Vagina (tissue), 2 donors: ENCODE measurements around the gene P2RY12. TPM values are rescaled to one million over a fixed set of nuclear protein-coding genes. Genes with fewer than 3 reads are reported as not detected.

ENCODE experiments used
- DNase-seq, 2 donors: peaks; one replicate each; pipeline ENCODE4 v3.0.0-alpha.2; 2017; ENCODE audit errors: extremely low spot score in 2 of 2
- H3K27ac ChIP-seq: fragments of 200-600 bp; sonication (generic); one replicate; pipeline ENCODE4 v1.5.1; 2019
- H3K27me3 ChIP-seq: fragments of 200-600 bp; sonication (generic); one replicate; pipeline ENCODE4 v1.5.1; 2019
- H3K36me3 ChIP-seq, 2 donors: fragments of 200-600 bp; sonication (generic); one replicate each; pipeline ENCODE4 v1.5.1; 2017 to 2019
- H3K4me1 ChIP-seq: fragments of 200-600 bp; sonication (generic); one replicate; pipeline ENCODE4 v1.5.1; 2019
- H3K4me3 ChIP-seq, 2 donors: fragments of 200-600 bp; sonication (generic); 1 replicate in 1 of 2; 2 replicates in 1 of 2; pipeline ENCODE4 v1.5.1; 2016 to 2019
- H3K9me3 ChIP-seq: fragments of 200-600 bp; sonication (generic); one replicate; pipeline ENCODE4 v1.5.1; 2019
- POLR2A ChIP-seq, 2 donors: fragments of 450-650 bp; IDR thresholded peaks; one replicate each; pipeline ENCODE4 v1.6.1; 2017; ENCODE audit warnings: antibody characterized with exemption in 2 of 2, mild to moderate bottlenecking in 2 of 2, moderate library complexity in 2 of 2
- POLR2AphosphoS5 ChIP-seq, 2 donors: sonication (generic); formaldehyde crosslinking; IDR thresholded peaks; one replicate each; pipeline ENCODE4 v1.9.0; 2017; ENCODE audit warnings: antibody characterized with exemption in 2 of 2, mild to moderate bottlenecking in 2 of 2, low read depth in 1 of 2; ENCODE audit not compliant: insufficient read depth in 1 of 2
- intact Hi-C: fragments of 100-400 bp; cut with DNase I; formaldehyde crosslinking; loops from one replicate; pipeline ENCODE4 v1.15.1; 2023
- total RNA-seq: library from RNA; depleted of rRNA; stranded (reverse); fragments of >200 nt; gene quantifications from one replicate; pipeline ENCODE4 v1.2.3, GENCODE V29; 2016
- TF ChIP-seq, protein P1 (sequence below), 3 experiments: fragments of 450-650 bp in 2 of 3; fragments of 200-600 bp in 1 of 3; sonication (generic) in 1 of 3; IDR thresholded peaks; one replicate each; pipeline ENCODE4 v1.5.1; 2017 to 2019; ENCODE audit warnings: antibody characterized with exemption in 3 of 3, mild to moderate bottlenecking in 2 of 3, moderate library complexity in 2 of 3

The P2RY12 gene
- total RNA-seq, 1 donor from 2014 or later, result 1.2 TPM

DNA sequence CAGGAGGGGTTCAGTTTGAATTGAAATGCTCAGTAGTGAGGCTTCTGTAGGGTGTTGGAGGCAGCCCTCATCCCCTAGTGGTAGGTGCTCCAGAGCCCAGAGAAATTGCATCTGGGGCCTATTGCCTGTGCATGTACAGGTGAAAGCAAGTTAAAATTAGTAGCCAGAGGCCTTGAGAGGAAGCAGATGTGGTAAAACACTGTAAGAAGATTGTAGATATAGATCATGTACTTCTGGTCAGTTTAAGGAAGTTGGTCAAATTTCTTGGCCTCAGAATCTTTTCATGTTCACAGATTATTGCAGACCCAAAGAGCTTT is 41.7 kb upstream of the P2RY12 start:
- TF ChIP-seq, protein P1, sequence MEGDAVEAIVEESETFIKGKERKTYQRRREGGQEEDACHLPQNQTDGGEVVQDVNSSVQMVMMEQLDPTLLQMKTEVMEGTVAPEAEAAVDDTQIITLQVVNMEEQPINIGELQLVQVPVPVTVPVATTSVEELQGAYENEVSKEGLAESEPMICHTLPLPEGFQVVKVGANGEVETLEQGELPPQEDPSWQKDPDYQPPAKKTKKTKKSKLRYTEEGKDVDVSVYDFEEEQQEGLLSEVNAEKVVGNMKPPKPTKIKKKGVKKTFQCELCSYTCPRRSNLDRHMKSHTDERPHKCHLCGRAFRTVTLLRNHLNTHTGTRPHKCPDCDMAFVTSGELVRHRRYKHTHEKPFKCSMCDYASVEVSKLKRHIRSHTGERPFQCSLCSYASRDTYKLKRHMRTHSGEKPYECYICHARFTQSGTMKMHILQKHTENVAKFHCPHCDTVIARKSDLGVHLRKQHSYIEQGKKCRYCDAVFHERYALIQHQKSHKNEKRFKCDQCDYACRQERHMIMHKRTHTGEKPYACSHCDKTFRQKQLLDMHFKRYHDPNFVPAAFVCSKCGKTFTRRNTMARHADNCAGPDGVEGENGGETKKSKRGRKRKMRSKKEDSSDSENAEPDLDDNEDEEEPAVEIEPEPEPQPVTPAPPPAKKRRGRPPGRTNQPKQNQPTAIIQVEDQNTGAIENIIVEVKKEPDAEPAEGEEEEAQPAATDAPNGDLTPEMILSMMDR (IDR thresholded peaks at IDR 0.05), result no peak
- TF ChIP-seq POLR2A (IDR thresholded peaks at IDR 0.05) (no peak), POLR2AphosphoS5 (IDR thresholded peaks at IDR 0.05; ENCODE audit: insufficient read depth in 1 of 2, low read depth in 1 of 2) (no peak)
- DNase-seq, result no peak
- Histone ChIP-seq H3K27me3 (no peaks in the 10 kb centered on the region), H3K36me3 (no peaks in the 10 kb centered on the region), H3K9me3 (no peaks in the 10 kb centered on the region), H3K4me3 (no peak overlapping the region), H3K4me1 (no peaks in the 10 kb centered on the region), H3K27ac (no peak overlapping the region)
- intact Hi-C loops, result no loop called here

DNA sequence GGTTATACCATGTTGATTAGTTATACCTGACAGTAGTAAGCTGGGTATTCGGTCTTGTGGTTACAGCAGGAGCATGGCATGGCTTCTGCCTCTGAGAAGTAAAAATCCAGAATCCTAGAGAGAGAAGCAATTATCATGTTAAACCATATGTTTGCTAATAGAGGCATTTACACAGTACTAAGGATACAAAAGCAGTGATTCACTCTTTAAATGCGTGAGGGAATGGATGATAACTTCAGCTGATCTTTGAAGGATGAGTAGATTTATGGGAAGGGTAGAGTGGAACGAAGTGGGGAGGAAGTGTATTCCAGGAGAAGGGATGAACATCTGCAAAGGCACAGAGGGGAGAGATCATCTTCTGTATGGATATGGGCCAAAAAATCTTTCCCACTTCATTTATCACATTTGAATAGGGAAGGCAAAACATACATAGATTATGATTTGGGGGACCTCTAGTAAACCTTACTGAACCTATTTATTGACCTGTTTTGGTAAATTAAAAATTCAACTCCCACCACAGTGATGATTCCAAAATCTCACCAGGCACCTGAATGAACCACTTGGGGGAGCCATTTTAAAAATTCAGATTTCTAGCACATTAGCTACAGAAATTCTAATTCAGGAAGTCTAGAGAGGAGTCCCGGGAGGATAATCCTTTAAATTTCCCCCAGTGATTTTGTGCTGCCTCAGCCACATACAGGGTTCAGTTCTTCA is 41.2 kb upstream of the P2RY12 start:
- no peaks in the 10 kb centered on the region for H3K9me3 ChIP-seq
- no peaks in the 10 kb centered on the region for H3K36me3 ChIP-seq
- DNase-seq, result no peak
- H3K27me3 ChIP-seq, result no peaks in the 10 kb centered on the region
- H3K4me1 ChIP-seq, result no peaks in the 10 kb centered on the region
- H3K27ac ChIP-seq, result no peak overlapping the region
- TF ChIP-seq POLR2A (IDR thresholded peaks at IDR 0.05), result no peak
- TF ChIP-seq, protein P1 (IDR thresholded peaks at IDR 0.05), result no peak
- no peak for TF ChIP-seq POLR2AphosphoS5 (IDR thresholded peaks at IDR 0.05; ENCODE audit: insufficient read depth in 1 of 2, low read depth in 1 of 2)
- intact Hi-C loops, result no loop called here
- H3K4me3 ChIP-seq, result no peak overlapping the region

DNA sequence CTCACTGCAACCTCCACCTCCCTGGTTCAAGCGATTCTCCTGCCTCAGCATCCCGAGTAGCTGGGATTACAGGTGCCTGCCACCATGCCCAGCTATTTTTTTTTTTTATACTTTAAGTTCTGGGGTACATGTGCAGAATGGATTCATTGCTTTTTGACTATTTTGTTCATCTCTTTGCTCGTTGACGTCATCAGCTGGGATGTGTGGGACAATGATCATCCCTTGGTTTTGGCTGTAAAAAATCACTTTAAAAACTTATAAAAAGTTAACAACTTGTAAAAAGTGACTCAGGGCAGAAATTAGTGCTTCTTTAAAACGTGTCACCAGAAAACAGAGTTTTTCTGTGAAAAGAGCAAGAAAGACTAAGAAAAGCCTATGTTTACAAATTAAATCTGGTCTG is 38.5 kb upstream of the P2RY12 start:
- Histone ChIP-seq H3K36me3 (no peaks in the 10 kb centered on the region), H3K4me3 (no peak overlapping the region), H3K27me3 (no peaks in the 10 kb centered on the region), H3K4me1 (no peaks in the 10 kb centered on the region), H3K9me3 (no peaks in the 10 kb centered on the region), H3K27ac (no peak overlapping the region)
- DNase-seq, result no peak
- intact Hi-C loops, result no loop called here
- no peak for TF ChIP-seq POLR2A (IDR thresholded peaks at IDR 0.05)
- TF ChIP-seq, protein P1 (IDR thresholded peaks at IDR 0.05), result no peak
- no peak for TF ChIP-seq POLR2AphosphoS5 (IDR thresholded peaks at IDR 0.05; ENCODE audit: insufficient read depth in 1 of 2, low read depth in 1 of 2)

DNA sequence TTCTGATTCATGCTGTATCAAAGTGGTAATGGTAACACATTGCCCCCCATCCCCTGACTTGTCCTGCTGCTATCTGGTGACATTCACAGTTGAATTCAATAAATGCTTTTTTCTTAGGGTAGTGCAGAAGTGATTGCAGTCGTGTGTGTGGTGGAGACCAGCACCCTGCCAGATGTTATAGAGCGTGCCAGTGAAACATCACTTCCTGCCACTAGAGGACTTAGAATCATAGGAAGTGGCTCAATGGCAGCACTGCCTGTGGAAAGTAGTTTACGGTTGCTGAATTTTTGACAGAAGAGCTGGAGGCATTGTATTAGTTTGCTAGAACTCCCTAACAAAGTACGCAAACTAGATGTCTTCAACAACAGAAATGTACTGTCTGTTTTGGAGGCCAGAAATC is 37.4 kb upstream of the P2RY12 start:
- TF ChIP-seq, protein P1 (IDR thresholded peaks at IDR 0.05), result no peak
- Histone ChIP-seq H3K27ac (no peak overlapping the region), H3K27me3 (no peaks in the 10 kb centered on the region), H3K4me3 (no peak overlapping the region), H3K4me1 (no peaks in the 10 kb centered on the region), H3K9me3 (no peaks in the 10 kb centered on the region), H3K36me3 (no peaks in the 10 kb centered on the region)
- intact Hi-C loops, result no loop called here
- DNase-seq, result no peak

DNA sequence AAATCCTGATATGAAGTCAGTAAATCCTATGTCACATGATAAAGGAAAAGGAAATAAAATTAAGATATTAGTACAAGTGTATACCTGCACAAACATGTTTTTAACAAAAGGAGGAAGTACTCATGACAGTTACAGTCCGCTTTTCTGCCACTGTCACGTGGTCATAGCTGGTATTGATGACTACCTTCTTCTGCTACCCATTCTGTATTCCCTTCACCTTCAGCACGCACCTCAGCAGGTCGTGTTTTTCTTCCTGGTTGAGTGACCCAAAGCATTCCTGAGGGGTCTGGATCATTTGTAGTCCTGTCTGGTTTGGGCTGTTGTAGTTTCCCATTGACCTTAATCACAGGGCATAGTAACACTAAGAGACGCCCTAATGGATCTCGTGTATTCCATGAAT is 35.3 kb upstream of the P2RY12 start:
- H3K27me3 ChIP-seq, result no peaks in the 10 kb centered on the region
- no peak for DNase-seq
- H3K36me3 ChIP-seq, result no peaks in the 10 kb centered on the region
- TF ChIP-seq, protein P1 (IDR thresholded peaks at IDR 0.05), result no peak
- no peak for TF ChIP-seq POLR2AphosphoS5 (IDR thresholded peaks at IDR 0.05; ENCODE audit: insufficient read depth in 1 of 2, low read depth in 1 of 2)
- H3K4me1 ChIP-seq, result no peaks in the 10 kb centered on the region
- intact Hi-C loops, result no loop called here
- no peaks in the 10 kb centered on the region for H3K9me3 ChIP-seq
- no peak overlapping the region for H3K4me3 ChIP-seq
- H3K27ac ChIP-seq, result no peak overlapping the region
